HL-60 (cell line): ENCODE data around the gene ARHGEF37.
A peak's percentile ranks its signal among the peaks of the same experiment; 100 is the strongest.

Experiments used
- DNase-seq, 2 experiments: peaks; one replicate each; pipeline ENCODE4 v3.0.0-alpha.2; 2010 to 2020; ENCODE audit warnings: low read depth in 1 of 2, low spot score in 1 of 2
- H3K27ac ChIP-seq: fragments of 250-450 bp; sonication (Bioruptor Pico); replicated peaks from 2 replicates; pipeline ENCODE4 v1.5.1; 2020; ENCODE audit warnings: mild to moderate bottlenecking, moderate library complexity
- H3K27me3 ChIP-seq: fragments of 250-450 bp; sonication (Bioruptor Pico); 2 replicates; pipeline ENCODE4 v1.5.1; 2021; ENCODE audit warnings: mild to moderate bottlenecking, moderate library complexity; ENCODE audit not compliant: insufficient read depth, poor library complexity, severe bottlenecking
- H3K4me3 ChIP-seq: replicated peaks from 2 replicates; pipeline ENCODE4 v1.5.1; 2011; ENCODE audit warnings: mild to moderate bottlenecking, control low read depth, low read length; ENCODE audit not compliant: insufficient read depth
- CTCF ChIP-seq: IDR thresholded peaks from one replicate; pipeline ENCODE4 v1.5.1; 2011; ENCODE audit warnings: low read length, control low read depth, inconsistent platforms; ENCODE audit not compliant: insufficient read depth
- GABPA ChIP-seq: IDR thresholded peaks from 2 replicates; pipeline ENCODE4 v1.6.1; 2012; ENCODE audit warnings: low read depth
- POLR2AphosphoS5 ChIP-seq: IDR thresholded peaks from 2 replicates; pipeline ENCODE4 v1.6.1; 2012; ENCODE audit warnings: low read depth
- REST ChIP-seq: IDR thresholded peaks from 2 replicates; pipeline ENCODE4 v1.6.1; 2012; ENCODE audit warnings: low read depth; ENCODE audit not compliant: insufficient replicate concordance
- SPI1 ChIP-seq: IDR thresholded peaks from 2 replicates; pipeline ENCODE4 v1.6.1; 2012; ENCODE audit warnings: low read depth, mild to moderate bottlenecking, borderline replicate concordance

ARHGEF37 gene

GRCh38 chr5:149540089-149540488 lies 41.2 kb upstream of the ARHGEF37 start:
- Histone ChIP-seq H3K4me3 (no peak overlapping the region), H3K27ac (no peak overlapping the region), H3K27me3 (no peaks in the 10 kb centered on the region)
- no peak for TF ChIP-seq GABPA
- no peak for DNase-seq

GRCh38 chr5:149541893-149542292 lies 39.4 kb upstream of the ARHGEF37 start:
- Histone ChIP-seq H3K4me3 (no peak overlapping the region), H3K27ac (no peak overlapping the region)

GRCh38 chr5:149543361-149544027 lies 37.8 kb upstream of the ARHGEF37 start:
- Histone ChIP-seq H3K27me3 (no peaks in the 10 kb centered on the region), H3K4me3 (no peak overlapping the region), H3K27ac (no peak overlapping the region)
- no peak for DNase-seq
- TF ChIP-seq CTCF: no peak
- TF ChIP-seq REST: no peak
- no peak for TF ChIP-seq POLR2AphosphoS5
- no peak for TF ChIP-seq GABPA
- TF ChIP-seq SPI1: no peak

More at GRCh38 chr5:149541893-149542292, 39.4 kb upstream of the ARHGEF37 start:
- no peak for DNase-seq
- TF ChIP-seq REST: no peak
- no peak for TF ChIP-seq CTCF
- TF ChIP-seq SPI1: no peak
- TF ChIP-seq POLR2AphosphoS5: no peak
- H3K27me3 ChIP-seq: no peaks in the 10 kb centered on the region

GRCh38 chr5:149544028-149544420 lies 37.3 kb upstream of the ARHGEF37 start:
- Histone ChIP-seq H3K27me3 (no peaks in the 10 kb centered on the region), H3K4me3 (no peak overlapping the region), H3K27ac (no peak overlapping the region)
- DNase-seq: peak in 1 of 2 experiments; percentile 12
- no peak for TF ChIP-seq POLR2AphosphoS5
- TF ChIP-seq SPI1: peak; percentile 31; the same call in 1 of the 2 replicates

GRCh38 chr5:149545327-149545726 lies 36.0 kb upstream of the ARHGEF37 start:
- H3K4me3 ChIP-seq: no peak overlapping the region
- TF ChIP-seq POLR2AphosphoS5: peak; percentile 11; the same call in 1 of the 2 replicates
- no peak for TF ChIP-seq SPI1
- no peak for TF ChIP-seq CTCF
- no peak for TF ChIP-seq GABPA
- TF ChIP-seq REST: no peak
- DNase-seq: no peak
- H3K27ac ChIP-seq: no peak overlapping the region
- H3K27me3 ChIP-seq: no peaks in the 10 kb centered on the region
